Measurements from ENCODE around the gene HUWE1.

- TF ChIP-seq CTCF (IDR thresholded peaks at IDR 0.05) = no peak
- TF ChIP-seq EZH2 (IDR thresholded peaks at IDR 0.05; ENCODE audit: borderline replicate concordance, insufficient read depth, low read depth, low read length, poor library complexity, severe bottlenecking) = no peak
Measured at GRCh38 chrX:53584891-53585290, 101.6 kb downstream of the HUWE1 start.
